ENCODE data around the gene CSMD2.

GRCh38 chr1:33957854-33958253, 207.2 kb downstream of the CSMD2 start:
- TF ChIP-seq YY1 (IDR thresholded peaks at IDR 0.05; ENCODE audit: insufficient read depth, insufficient read length) (no peak), ZNF274 (IDR thresholded peaks at IDR 0.05; ENCODE audit: low read depth, low read length) (no peak)

All from NT2/D1 (cell line).